Ramos (cell line): ENCODE results near the gene FAHD2A.
"Not testable (repeated sequence)": the region's sequence is repeated elsewhere in the genome, so short reads cannot be mapped to it uniquely, and the experiment has no call there.

Source experiments
- in situ Hi-C: fragments of 300-500 bp; cut with MboI; formaldehyde crosslinking; loops from one replicate; pipeline ENCODE4 v1.14.3; 2022; ENCODE audit warnings: low sequenced_read_pairs; ENCODE audit not compliant: unreplicated experiment

Gene FAHD2A

GRCh38 chr2:95433373-95433772 lies 30.9 kb downstream of the FAHD2A start:
- in situ Hi-C loops, result not testable (repeated sequence)

- in situ Hi-C loops, result not testable (repeated sequence)
Observed at GRCh38 chr2:95433973-95434372, 31.5 kb downstream of the FAHD2A start.

- in situ Hi-C loops, result not testable (repeated sequence)
Observed at GRCh38 chr2:95434507-95435076, 32.1 kb downstream of the FAHD2A start.

- in situ Hi-C loops, result not testable (repeated sequence)
Observed at GRCh38 chr2:95435162-95435871, 32.8 kb downstream of the FAHD2A start.

GRCh38 chr2:95435872-95436209 lies 33.3 kb downstream of the FAHD2A start:
- in situ Hi-C loops, result not testable (repeated sequence)

- in situ Hi-C loops, result not testable (repeated sequence)
Observed at GRCh38 chr2:95442474-95443099, 40.1 kb downstream of the FAHD2A start.

GRCh38 chr2:95445317-95445716 lies 42.8 kb downstream of the FAHD2A start:
- in situ Hi-C loops, result not testable (repeated sequence)

- in situ Hi-C loops, result not testable (repeated sequence)
Observed at GRCh38 chr2:95463292-95463691, 60.8 kb downstream of the FAHD2A start.
